ENCODE measurements around the gene SLC39A5. TPM values are rescaled to one million over a fixed set of nuclear protein-coding genes. Genes with fewer than 3 reads are reported as not detected.

Gene SLC39A5
- total and polyA plus RNA-seq, 2 of the 13 experiments (the other 11 are each of a cell fraction or from before 2014, with no cell fraction given): 59.7 to 101 TPM

DNA sequence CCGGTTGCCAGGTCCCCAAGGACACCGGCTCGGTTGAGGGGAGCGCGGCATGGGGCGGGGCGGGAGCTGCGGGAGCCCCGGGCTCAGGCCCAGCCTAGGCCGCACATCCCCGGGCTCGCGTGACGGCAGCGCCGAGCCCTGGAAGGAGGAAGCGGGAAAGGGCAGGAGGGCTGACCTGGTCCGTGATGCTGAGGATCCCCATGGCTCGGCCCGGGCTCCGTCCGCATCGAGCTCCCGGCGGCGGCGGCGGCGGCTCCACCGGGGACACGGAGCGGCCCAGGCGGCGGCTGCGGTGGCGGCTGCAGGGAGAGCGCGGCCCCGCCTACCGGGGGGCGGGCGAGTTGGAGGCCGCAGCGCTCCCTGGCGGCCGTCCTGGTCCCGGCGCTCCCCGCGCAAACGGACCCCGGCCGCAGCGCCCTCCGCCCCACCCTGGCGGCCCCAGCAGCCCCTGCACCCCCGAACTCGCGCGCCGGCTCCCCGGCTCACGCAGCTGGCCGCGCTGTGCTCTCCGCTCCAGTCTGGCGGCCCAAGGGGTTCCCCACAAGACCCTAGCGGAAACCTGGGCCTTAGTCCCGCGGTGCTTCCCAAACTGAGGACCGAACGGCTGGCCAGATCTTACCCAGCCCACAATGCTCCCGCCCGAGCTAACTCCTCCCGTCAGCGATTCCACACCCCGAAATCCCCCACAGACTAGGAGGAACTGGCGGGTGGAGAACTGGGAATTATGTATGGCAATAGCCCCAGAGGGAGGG lies 28.4 kb downstream of the SLC39A5 start, which contains the start of gene ANKRD52 (continued):
- TF ChIP-seq, protein P1, sequence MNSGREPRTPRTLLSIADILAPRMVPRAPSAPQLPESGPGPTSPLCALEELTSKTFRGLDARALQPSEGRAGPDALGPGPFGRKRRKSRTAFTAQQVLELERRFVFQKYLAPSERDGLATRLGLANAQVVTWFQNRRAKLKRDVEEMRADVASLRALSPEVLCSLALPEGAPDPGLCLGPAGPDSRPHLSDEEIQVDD (CRISPR knock-in tag; IDR thresholded peaks at IDR 0.05; ENCODE audit: borderline replicate concordance): no peak
- TF ChIP-seq ZNF512B (CRISPR knock-in tag; IDR thresholded peaks at IDR 0.05; ENCODE audit: borderline replicate concordance) (no peak), PATZ1 (CRISPR knock-in tag; IDR thresholded peaks at IDR 0.05) (peak; percentile 13; the same call in 1 of the 2 replicates), ZNF138 (CRISPR knock-in tag; IDR thresholded peaks at IDR 0.05; ENCODE audit: low read depth) (peak; percentile 40; the same call in 1 of the 2 replicates), ZNF564 (CRISPR knock-in tag; IDR thresholded peaks at IDR 0.05) (peak; percentile 73; the same call in 1 of the 2 replicates), MATR3 (CRISPR knock-in tag; IDR thresholded peaks at IDR 0.05) (no peak), ZNF274 (CRISPR knock-in tag; IDR thresholded peaks at IDR 0.05) (no peak), ZNF432 (CRISPR knock-in tag; IDR thresholded peaks at IDR 0.05; ENCODE audit: borderline replicate concordance) (no peak), ZNF441 (CRISPR knock-in tag; IDR thresholded peaks at IDR 0.05; ENCODE audit: borderline replicate concordance) (peak; percentile 75), ZNF724P (CRISPR knock-in tag; IDR thresholded peaks at IDR 0.05; ENCODE audit: borderline replicate concordance) (peak; percentile 58; the same call in 1 of the 2 replicates)
- TF ChIP-seq, protein P2, sequence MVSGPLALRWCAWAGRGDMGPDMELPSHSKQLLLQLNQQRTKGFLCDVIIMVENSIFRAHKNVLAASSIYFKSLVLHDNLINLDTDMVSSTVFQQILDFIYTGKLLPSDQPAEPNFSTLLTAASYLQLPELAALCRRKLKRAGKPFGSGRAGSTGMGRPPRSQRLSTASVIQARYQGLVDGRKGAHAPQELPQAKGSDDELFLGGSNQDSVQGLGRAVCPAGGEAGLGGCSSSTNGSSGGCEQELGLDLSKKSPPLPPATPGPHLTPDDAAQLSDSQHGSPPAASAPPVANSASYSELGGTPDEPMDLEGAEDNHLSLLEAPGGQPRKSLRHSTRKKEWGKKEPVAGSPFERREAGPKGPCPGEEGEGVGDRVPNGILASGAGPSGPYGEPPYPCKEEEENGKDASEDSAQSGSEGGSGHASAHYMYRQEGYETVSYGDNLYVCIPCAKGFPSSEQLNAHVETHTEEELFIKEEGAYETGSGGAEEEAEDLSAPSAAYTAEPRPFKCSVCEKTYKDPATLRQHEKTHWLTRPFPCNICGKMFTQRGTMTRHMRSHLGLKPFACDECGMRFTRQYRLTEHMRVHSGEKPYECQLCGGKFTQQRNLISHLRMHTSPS (CRISPR knock-in tag; IDR thresholded peaks at IDR 0.05; ENCODE audit: low read depth): no peak
- TF ChIP-seq, protein P3, sequence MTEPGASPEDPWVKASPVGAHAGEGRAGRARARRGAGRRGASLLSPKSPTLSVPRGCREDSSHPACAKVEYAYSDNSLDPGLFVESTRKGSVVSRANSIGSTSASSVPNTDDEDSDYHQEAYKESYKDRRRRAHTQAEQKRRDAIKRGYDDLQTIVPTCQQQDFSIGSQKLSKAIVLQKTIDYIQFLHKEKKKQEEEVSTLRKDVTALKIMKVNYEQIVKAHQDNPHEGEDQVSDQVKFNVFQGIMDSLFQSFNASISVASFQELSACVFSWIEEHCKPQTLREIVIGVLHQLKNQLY (CRISPR knock-in tag; IDR thresholded peaks at IDR 0.05): no peak
- TF ChIP-seq, protein P4, sequence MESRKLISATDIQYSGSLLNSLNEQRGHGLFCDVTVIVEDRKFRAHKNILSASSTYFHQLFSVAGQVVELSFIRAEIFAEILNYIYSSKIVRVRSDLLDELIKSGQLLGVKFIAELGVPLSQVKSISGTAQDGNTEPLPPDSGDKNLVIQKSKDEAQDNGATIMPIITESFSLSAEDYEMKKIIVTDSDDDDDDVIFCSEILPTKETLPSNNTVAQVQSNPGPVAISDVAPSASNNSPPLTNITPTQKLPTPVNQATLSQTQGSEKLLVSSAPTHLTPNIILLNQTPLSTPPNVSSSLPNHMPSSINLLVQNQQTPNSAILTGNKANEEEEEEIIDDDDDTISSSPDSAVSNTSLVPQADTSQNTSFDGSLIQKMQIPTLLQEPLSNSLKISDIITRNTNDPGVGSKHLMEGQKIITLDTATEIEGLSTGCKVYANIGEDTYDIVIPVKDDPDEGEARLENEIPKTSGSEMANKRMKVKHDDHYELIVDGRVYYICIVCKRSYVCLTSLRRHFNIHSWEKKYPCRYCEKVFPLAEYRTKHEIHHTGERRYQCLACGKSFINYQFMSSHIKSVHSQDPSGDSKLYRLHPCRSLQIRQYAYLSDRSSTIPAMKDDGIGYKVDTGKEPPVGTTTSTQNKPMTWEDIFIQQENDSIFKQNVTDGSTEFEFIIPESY (CRISPR knock-in tag; IDR thresholded peaks at IDR 0.05): no peak
- TF ChIP-seq, protein P5, sequence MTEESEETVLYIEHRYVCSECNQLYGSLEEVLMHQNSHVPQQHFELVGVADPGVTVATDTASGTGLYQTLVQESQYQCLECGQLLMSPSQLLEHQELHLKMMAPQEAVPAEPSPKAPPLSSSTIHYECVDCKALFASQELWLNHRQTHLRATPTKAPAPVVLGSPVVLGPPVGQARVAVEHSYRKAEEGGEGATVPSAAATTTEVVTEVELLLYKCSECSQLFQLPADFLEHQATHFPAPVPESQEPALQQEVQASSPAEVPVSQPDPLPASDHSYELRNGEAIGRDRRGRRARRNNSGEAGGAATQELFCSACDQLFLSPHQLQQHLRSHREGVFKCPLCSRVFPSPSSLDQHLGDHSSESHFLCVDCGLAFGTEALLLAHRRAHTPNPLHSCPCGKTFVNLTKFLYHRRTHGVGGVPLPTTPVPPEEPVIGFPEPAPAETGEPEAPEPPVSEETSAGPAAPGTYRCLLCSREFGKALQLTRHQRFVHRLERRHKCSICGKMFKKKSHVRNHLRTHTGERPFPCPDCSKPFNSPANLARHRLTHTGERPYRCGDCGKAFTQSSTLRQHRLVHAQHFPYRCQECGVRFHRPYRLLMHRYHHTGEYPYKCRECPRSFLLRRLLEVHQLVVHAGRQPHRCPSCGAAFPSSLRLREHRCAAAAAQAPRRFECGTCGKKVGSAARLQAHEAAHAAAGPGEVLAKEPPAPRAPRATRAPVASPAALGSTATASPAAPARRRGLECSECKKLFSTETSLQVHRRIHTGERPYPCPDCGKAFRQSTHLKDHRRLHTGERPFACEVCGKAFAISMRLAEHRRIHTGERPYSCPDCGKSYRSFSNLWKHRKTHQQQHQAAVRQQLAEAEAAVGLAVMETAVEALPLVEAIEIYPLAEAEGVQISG (CRISPR knock-in tag; IDR thresholded peaks at IDR 0.05): peak; percentile 62; the same call in 1 of the 2 replicates

Data from HepG2 (cell line).